ENCODE data around the gene SLC26A8.
"Not testable (repeated sequence)": the region's sequence is repeated elsewhere in the genome, so short reads cannot be mapped to it uniquely, and the experiment has no call there.

DNA sequence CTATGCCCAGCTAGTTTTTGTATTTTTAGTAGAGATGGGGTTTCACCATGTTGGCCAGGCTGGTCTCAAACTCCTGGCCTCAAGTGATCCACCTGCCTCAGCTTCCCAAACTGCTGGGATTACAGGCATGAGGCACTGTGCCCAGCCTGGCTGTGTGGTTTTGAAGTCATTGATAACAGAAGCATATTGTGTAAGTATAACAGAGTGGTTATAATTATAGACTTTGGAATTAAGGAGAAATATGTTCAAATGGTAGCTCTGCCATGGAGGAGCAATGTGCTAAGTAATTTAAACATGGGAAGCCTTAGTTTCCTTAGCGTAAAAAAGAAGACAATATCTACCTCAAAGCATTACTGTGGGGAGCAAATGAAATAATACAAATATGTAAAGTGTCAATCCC, 44.3 kb downstream of the SLC26A8 start:
- TF ChIP-seq, protein P1, sequence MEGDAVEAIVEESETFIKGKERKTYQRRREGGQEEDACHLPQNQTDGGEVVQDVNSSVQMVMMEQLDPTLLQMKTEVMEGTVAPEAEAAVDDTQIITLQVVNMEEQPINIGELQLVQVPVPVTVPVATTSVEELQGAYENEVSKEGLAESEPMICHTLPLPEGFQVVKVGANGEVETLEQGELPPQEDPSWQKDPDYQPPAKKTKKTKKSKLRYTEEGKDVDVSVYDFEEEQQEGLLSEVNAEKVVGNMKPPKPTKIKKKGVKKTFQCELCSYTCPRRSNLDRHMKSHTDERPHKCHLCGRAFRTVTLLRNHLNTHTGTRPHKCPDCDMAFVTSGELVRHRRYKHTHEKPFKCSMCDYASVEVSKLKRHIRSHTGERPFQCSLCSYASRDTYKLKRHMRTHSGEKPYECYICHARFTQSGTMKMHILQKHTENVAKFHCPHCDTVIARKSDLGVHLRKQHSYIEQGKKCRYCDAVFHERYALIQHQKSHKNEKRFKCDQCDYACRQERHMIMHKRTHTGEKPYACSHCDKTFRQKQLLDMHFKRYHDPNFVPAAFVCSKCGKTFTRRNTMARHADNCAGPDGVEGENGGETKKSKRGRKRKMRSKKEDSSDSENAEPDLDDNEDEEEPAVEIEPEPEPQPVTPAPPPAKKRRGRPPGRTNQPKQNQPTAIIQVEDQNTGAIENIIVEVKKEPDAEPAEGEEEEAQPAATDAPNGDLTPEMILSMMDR (IDR thresholded peaks at IDR 0.05), result not testable (repeated sequence)
- TF ChIP-seq POLR2A (IDR thresholded peaks at IDR 0.05), result not testable (repeated sequence)
